ENCODE measurements around the gene ZNF12.

ZNF12 gene

DNA sequence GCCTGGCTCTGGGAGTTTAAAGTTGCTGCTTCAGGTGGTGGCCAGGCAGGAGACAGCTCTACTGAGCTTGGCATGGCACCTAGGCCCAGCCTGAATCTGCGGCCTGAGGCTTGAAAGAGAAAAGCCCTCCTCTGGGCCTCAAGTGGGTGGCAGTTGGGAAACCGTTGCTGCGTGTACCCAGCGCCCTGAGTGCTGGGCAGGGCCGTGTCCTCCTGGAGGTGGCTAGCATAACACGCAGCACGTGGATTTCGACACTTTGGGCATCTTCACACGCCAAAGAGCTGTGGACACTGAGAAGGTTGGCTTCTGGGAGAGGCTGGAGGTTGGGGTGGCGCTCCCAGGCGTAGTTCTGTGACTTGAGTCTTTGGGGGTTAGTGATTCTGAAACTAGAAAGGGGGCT lies 67.1 kb downstream of the ZNF12 start:
- H3K36me3 ChIP-seq (ENCODE audit: control insufficient read depth, insufficient read depth, low read length), result no peaks in the 10 kb centered on the region

DNA sequence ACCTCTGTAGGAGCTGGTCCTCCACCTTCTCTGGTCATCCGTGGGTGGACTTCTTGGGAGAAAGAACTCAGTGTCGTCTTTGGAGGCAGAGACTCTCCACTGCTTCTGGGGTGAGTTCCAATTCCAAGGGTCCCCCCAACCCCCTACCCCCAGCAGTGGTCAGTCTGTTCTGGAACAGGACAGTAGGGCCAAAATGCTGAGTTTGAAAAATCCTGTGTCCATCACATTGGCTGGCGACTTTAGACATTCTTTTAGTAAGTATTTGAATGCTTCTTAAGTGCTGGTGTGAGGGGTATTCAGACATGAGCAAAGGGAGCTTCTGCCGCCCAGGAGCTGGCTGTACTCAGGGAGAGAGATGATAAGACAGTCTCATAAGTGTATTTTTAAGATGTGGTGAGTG lies 67.7 kb downstream of the ZNF12 start:
- Histone ChIP-seq H3K56ac (ENCODE audit: low read length) (no peak overlapping the region), H2BK120ac (ENCODE audit: low read depth, low read length) (no peak overlapping the region), H3K79me1 (ENCODE audit: low read length) (peaks cover 4% of the 10 kb centered on the region), H3K18ac (ENCODE audit: low read length) (no peak overlapping the region), H3K4me3 (ENCODE audit: low read length) (no peak overlapping the region), H3K4me2 (ENCODE audit: low read length) (no peak overlapping the region), H3K23ac (ENCODE audit: low read length) (no peak overlapping the region), H3K27ac (ENCODE audit: low read depth, low read length) (no peak overlapping the region), H3K79me2 (ENCODE audit: control insufficient read depth, insufficient read depth, low read length) (no peaks in the 10 kb centered on the region), H4K8ac (ENCODE audit: low read depth, low read length) (no peak overlapping the region), H2AK5ac (ENCODE audit: low read length) (no peak overlapping the region), H2BK15ac (replicated peaks; ENCODE audit: low read depth) (no peak overlapping the region), H3K36me3 (ENCODE audit: control insufficient read depth, insufficient read depth, low read length) (no peaks in the 10 kb centered on the region), H3K4me1 (ENCODE audit: control insufficient read depth, low read depth, low read length) (no peaks in the 10 kb centered on the region), H3K4ac (ENCODE audit: low read depth, low read length) (no peak overlapping the region), H2BK5ac (ENCODE audit: low read length) (no peak overlapping the region), H3K27me3 (ENCODE audit: insufficient read depth, low read length, poor library complexity) (no peaks in the 10 kb centered on the region), H4K5ac (ENCODE audit: low read length) (no peak overlapping the region), H3K9ac (ENCODE audit: low read length) (no peak overlapping the region)
- WGBS (ENCODE audit: extremely low coverage, insufficient coverage, low lambda C conversion rate), result no CpG with 5 or more reads among the region's 4 CpGs
- DNase-seq, result no peak

More for the DNA sequence above, 67.1 kb downstream of the ZNF12 start:
- Histone ChIP-seq H2BK120ac (ENCODE audit: low read depth, low read length) (no peak overlapping the region), H3K79me1 (ENCODE audit: low read length) (peaks cover 4% of the 10 kb centered on the region), H2BK5ac (ENCODE audit: low read length) (no peak overlapping the region), H3K4me3 (ENCODE audit: low read length) (no peak overlapping the region), H3K4me1 (ENCODE audit: control insufficient read depth, low read depth, low read length) (no peaks in the 10 kb centered on the region), H2AK5ac (ENCODE audit: low read length) (no peak overlapping the region), H3K9ac (ENCODE audit: low read length) (no peak overlapping the region), H4K5ac (ENCODE audit: low read length) (no peak overlapping the region), H3K23ac (ENCODE audit: low read length) (no peak overlapping the region), H3K56ac (ENCODE audit: low read length) (no peak overlapping the region), H3K27ac (ENCODE audit: low read depth, low read length) (no peak overlapping the region), H3K79me2 (ENCODE audit: control insufficient read depth, insufficient read depth, low read length) (no peaks in the 10 kb centered on the region), H3K4ac (ENCODE audit: low read depth, low read length) (no peak overlapping the region), H3K18ac (ENCODE audit: low read length) (no peak overlapping the region), H3K4me2 (ENCODE audit: low read length) (no peak overlapping the region), H4K8ac (ENCODE audit: low read depth, low read length) (no peak overlapping the region), H3K27me3 (ENCODE audit: insufficient read depth, low read length, poor library complexity) (no peaks in the 10 kb centered on the region), H2BK15ac (replicated peaks; ENCODE audit: low read depth) (no peak overlapping the region)
- WGBS (ENCODE audit: extremely low coverage, insufficient coverage, low lambda C conversion rate), result no CpG with 5 or more reads among the region's 11 CpGs
- no peak for DNase-seq
